Measurements from ENCODE around the gene PRIMA1.
A peak's percentile ranks its signal among the peaks of the same experiment; 100 is the strongest.

The PRIMA1 gene

DNA sequence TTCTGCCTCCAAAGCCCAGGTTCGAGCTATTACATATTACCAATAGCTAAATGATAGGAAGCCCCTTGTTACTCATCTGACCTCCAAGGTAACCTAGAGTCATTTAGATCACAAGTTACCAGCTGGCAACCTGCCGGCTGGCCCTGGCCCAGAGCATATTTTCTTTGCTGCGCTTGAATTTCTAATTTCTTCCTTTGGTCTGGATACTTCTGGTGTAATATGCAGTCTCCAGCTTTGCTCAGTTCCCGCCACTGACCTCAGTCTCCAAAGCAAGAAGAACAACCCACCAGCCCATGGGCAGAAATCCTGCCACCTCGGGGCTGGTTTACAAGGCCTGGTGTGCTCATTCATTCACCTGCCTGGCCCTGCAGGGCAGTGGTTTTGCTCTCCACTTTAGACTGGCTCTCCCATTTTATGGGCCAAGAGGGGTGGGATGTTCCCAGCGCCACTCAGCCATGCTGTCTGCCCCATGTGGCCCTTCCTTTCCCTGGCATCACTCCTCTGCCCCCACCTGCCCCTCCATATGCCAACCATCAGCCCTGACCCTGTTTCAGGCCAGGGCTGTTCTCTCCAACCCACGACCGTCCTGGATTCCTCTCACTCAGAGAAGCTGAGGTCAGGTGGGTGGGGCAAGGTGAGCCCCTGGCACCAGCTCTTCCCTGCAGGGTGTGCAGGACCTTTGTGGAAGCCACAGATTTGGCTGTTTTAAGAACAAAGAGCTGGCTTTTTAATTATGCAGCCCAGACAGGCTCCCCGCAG is 76.0 kb downstream of the PRIMA1 start:
- DNase-seq (ENCODE audit: low spot score): no peak

DNA sequence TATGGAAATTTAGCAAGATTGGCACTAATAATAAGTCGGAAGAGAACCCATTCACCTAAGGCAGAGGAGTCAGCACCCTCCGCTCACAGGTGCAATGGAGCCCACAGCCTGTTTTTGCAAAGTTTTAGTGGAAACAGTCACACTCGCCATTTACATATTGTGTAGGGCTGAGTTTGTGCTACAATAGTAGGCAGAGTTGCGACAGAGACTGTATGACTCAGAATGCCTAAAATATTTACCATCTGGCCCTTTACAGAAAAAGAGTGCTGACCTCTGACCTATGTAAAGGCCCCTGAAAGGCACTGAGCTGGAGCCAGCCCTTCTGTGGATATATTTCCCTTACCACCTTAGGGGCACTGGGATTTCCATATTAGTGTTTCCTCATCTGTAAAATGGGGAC is 79.0 kb downstream of the PRIMA1 start:
- no peak for DNase-seq (ENCODE audit: low spot score)

- DNase-seq (ENCODE audit: low spot score): no peak
Observed at GRCh38 chr14:93708800-93709199, 79.5 kb downstream of the PRIMA1 start.

- DNase-seq (ENCODE audit: low spot score): no peak
Observed at GRCh38 chr14:93708311-93708734, 80.0 kb downstream of the PRIMA1 start.

- DNase-seq (ENCODE audit: low spot score): no peak
Observed at GRCh38 chr14:93707475-93707874, 80.8 kb downstream of the PRIMA1 start.

- no peak for DNase-seq (ENCODE audit: low spot score)
Observed at GRCh38 chr14:93706360-93706955, 81.8 kb downstream of the PRIMA1 start.

- no peak for DNase-seq (ENCODE audit: low spot score)
Observed at GRCh38 chr14:93705513-93706156, 82.7 kb downstream of the PRIMA1 start.

DNA sequence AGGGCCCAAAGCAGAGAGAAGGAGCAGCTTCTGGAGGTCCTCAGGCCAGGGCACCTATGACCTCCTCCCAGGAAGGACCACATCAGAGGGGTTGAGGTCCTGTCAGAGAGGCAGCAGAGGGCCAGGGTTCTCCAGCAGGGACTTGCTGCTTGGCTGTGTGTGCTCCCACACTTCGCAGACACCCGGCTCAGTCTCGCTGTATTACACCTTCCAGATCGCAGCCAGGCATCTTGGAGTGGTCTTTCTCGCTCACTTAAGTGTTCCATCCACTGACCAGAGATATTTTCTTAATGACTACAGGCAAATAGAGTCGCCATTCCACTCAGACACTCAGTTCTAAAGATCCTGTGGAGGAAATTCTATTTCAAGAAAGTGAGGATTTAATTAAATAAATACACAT is 84.3 kb downstream of the PRIMA1 start:
- no peak for DNase-seq (ENCODE audit: low spot score)

- no peak for DNase-seq (ENCODE audit: low spot score)
Observed at GRCh38 chr14:93702946-93703345, 85.3 kb downstream of the PRIMA1 start.

- no peak for DNase-seq (ENCODE audit: low spot score)
Observed at GRCh38 chr14:93701562-93701961, 86.7 kb downstream of the PRIMA1 start.

GRCh38 chr14:93700928-93701327 is 87.4 kb downstream of the PRIMA1 start:
- no peak for DNase-seq (ENCODE audit: low spot score)

DNA sequence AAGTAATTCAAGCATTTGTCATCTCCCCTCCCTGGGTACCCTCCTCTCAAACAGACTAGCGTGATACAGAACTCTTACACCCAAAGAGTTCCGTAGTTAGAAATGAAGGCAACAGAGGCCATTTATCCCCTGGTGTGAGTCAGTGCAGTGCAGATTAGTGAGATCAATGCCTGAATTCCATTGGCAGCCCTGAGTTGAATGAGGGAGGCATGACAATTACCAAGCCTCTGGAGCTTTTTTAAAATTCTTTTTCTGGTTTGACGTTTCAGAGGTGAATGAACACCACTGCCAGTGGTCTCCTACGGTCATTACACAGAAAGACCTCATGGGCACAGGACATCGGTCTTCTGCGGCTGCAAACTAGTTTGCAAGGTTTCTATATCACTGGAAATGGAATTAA is 94.4 kb downstream of the PRIMA1 start:
- no peak for DNase-seq (ENCODE audit: low spot score)

- no peak for DNase-seq (ENCODE audit: low spot score)
Observed at GRCh38 chr14:93691042-93691780, 97.1 kb downstream of the PRIMA1 start.

- no peak for DNase-seq (ENCODE audit: low spot score)
Observed at GRCh38 chr14:93690146-93690545, 98.1 kb downstream of the PRIMA1 start.

GRCh38 chr14:93688820-93689219 is 99.5 kb downstream of the PRIMA1 start:
- DNase-seq (ENCODE audit: low spot score): no peak

GRCh38 chr14:93688239-93688666 is 100.0 kb downstream of the PRIMA1 start:
- no peak for DNase-seq (ENCODE audit: low spot score)

GRCh38 chr14:93686268-93686667 is 102.0 kb downstream of the PRIMA1 start:
- DNase-seq (ENCODE audit: low spot score): no peak

DNA sequence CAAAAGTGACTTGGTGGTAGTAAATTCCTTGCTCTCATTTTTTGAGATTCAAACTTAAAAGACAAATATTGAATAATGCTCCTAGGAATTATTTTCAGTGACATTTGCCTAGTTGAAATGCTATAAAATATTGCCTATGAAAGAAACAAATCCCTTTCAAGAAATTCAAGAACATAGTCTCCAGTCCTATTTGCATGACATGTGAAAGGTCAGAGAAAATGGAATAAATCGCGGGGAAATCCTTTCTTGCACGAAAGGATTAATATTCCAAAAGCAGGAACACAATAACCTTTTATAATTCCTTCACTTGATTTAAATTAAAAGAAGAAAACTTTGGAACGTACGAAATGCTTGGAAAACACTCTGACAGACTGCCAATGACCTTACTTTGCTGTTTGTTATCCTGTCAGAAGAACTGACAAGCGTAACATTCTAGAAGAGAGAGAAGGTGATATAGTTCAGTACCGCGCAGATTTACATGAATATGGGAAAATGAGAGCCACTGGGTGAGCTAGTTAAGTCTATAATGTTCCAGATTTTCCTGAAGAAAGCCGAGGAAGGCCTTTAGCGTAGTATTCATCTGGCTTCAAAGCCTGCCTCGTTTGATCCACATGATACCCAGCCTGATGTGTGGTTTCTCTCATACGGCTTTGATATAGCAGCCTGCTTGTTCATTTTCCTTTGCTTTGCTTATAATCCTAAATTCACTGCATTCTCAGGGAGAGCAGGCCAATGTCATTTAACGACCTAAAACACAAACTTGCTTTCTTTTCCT is 103.0 kb downstream of the PRIMA1 start:
- DNase-seq (ENCODE audit: low spot score): no peak

GRCh38 chr14:93683226-93683625 is 105.1 kb downstream of the PRIMA1 start:
- peak; percentile 17 for DNase-seq (ENCODE audit: low spot score)

- no peak for DNase-seq (ENCODE audit: low spot score)
Observed at GRCh38 chr14:93682459-93682858, 105.8 kb downstream of the PRIMA1 start.

GRCh38 chr14:93676416-93676958 is 111.8 kb downstream of the PRIMA1 start:
- no peak for DNase-seq (ENCODE audit: low spot score)

GRCh38 chr14:93675651-93676050 is 112.6 kb downstream of the PRIMA1 start:
- no peak for DNase-seq (ENCODE audit: low spot score)
